GM23248 (cell line): ENCODE results near the gene PHRF1.

Experiments used
- EZH2 ChIP-seq: fragments of 200-600 bp; sonication (generic); IDR thresholded peaks from 2 replicates; pipeline ENCODE4 v1.6.1; 2018; ENCODE audit warnings: antibody characterized with exemption, mild to moderate bottlenecking; ENCODE audit not compliant: insufficient read depth, poor library complexity, severe bottlenecking
- EZH2phosphoT487 ChIP-seq: fragments of 200-600 bp; sonication (generic); IDR thresholded peaks from 2 replicates; pipeline ENCODE4 v1.6.1; 2018; ENCODE audit warnings: antibody characterized with exemption, moderate library complexity, mild to moderate bottlenecking, low read depth; ENCODE audit not compliant: insufficient read depth

- TF ChIP-seq EZH2 (no peak), EZH2phosphoT487 (no peak)
These were observed 17.8 kb upstream of the PHRF1 start for GRCh38 chr11:558503-558902.
